NCI-H1105 (cell line): ENCODE data around the gene CSF2.

Source experiments
- DNase-seq: peaks from one replicate; lab custom pipeline; 2025; lab: John Stamatoyannopoulos, UW

Gene CSF2

DNA sequence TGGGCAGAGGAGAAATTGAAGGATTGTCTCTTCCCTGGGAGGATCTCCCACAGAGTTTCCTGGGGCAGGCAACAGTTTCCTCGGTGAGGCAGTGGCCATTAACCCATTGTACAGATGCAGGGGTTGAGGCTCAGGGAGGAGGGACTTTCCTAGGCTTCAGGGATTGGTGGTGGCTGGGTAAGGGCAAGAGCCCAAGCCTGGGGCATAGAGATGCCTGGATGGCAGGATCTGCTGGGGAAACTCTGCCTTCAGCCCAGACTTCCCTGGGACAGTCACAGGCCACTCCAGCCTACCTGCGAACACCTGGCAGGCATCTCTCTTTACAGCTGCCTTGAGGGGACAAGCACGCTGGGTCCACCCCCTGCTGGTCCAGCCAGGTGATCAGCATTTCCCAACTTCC lies 3.6 kb upstream of the CSF2 start:
- DNase-seq, result no peak

DNA sequence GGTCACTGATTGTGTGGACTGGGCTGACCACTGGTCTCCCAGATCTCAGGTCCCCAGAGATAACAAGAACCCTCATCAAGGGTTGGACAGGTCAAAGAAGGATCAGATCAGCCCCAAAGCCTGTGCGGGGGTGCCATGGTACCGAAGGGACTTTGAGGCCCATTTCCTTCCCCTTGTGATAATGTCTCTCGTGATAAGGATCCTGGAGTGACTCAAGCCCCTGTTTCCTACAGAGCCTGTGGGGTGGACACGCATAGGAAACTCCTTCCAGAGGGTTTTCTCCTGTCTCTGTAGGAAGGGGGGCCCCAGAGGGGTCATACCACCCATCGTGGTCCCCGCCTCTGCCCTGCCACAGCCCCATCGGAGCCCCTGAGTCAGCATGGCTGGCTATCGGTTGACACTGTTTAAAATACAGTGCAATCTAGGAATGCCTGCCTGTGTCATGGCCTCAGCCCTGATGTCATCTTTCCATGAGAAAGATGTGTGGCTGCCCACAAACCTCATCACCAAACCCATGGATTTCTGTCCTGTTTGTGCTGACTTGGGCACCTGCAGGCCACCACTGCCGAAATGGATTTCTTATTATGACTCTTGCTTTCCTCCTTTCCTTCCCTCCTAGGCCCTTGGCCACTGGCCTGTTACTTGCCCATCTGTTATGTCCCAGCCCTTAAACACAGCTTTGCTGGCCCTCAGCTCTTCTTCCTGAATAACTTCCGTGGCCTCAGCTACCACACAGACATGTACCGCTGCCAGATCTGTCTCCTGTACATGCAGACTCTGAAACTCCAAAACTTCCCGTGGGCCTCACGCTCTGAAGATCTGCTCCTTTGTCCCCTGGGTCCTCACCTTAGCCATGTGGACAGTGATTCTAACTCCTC lies 2.9 kb upstream of the CSF2 start:
- no peak for DNase-seq

DNA sequence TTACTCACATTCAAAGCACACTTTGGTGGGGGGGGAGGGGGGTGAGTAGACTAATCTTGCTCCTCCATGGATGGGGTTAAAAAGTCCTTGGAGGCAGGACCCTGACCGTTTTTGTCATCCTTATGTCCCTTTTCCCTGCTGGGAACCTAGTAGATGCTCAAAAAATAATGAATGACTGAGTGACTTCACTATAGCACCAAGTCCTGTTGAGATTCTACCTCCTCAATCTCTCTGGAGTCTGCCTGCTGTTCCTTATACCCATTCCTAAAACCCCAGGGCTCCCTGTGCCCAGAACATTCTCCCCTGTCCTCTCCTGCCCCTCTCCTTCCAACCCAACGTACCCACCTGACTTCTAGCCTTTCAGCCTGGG lies 2.3 kb upstream of the CSF2 start:
- no peak for DNase-seq

DNA sequence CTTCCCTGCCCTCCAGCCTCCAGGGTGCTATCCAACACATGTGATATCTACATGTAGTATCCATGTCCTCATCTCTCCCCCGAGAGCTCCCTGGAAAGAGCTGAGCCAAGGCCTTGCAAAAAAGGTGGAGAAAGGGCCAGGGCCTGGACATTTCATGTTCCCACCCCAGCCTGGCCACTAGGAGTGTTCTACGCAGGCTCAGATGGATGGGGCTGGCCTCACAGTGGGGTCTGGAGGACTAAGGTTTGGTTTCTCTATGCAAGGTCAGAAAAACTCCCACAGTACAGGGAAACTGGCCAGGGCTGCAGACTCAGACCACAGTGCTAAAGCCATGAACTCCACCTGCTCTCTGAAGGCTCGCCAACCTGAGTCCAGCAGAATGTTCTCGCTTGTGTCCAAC lies 1.5 kb upstream of the CSF2 start:
- DNase-seq, result no peak

DNA sequence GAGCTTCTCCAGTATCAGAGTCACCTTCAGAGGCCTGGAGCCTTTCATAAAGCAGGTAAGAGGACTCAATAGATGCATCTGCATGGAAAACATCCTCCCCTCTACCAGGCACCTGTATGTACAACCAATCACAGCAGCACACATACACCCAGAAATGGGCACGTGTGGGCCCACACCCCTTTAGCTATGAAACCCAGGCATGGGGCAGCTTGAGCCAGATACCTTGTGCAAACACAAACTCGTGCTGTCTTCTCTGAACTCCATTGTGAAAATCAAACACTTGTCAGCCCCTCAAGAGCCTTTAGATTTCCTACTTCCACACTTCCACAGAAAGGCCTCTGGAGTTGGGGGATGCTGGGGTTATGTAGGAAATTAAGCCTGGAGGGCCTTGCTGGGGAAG lies 1.1 kb upstream of the CSF2 start:
- no peak for DNase-seq

DNA sequence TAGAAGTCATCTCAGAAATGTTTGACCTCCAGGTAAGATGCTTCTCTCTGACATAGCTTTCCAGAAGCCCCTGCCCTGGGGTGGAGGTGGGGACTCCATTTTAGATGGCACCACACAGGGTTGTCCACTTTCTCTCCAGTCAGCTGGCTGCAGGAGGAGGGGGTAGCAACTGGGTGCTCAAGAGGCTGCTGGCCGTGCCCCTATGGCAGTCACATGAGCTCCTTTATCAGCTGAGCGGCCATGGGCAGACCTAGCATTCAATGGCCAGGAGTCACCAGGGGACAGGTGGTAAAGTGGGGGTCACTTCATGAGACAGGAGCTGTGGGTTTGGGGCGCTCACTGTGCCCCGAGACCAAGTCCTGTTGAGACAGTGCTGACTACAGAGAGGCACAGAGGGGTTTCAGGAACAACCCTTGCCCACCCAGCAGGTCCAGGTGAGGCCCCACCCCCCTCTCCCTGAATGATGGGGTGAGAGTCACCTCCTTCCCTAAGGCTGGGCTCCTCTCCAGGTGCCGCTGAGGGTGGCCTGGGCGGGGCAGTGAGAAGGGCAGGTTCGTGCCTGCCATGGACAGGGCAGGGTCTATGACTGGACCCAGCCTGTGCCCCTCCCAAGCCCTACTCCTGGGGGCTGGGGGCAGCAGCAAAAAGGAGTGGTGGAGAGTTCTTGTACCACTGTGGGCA lies 642 bp downstream of the CSF2 start:
- DNase-seq, result no peak

DNA sequence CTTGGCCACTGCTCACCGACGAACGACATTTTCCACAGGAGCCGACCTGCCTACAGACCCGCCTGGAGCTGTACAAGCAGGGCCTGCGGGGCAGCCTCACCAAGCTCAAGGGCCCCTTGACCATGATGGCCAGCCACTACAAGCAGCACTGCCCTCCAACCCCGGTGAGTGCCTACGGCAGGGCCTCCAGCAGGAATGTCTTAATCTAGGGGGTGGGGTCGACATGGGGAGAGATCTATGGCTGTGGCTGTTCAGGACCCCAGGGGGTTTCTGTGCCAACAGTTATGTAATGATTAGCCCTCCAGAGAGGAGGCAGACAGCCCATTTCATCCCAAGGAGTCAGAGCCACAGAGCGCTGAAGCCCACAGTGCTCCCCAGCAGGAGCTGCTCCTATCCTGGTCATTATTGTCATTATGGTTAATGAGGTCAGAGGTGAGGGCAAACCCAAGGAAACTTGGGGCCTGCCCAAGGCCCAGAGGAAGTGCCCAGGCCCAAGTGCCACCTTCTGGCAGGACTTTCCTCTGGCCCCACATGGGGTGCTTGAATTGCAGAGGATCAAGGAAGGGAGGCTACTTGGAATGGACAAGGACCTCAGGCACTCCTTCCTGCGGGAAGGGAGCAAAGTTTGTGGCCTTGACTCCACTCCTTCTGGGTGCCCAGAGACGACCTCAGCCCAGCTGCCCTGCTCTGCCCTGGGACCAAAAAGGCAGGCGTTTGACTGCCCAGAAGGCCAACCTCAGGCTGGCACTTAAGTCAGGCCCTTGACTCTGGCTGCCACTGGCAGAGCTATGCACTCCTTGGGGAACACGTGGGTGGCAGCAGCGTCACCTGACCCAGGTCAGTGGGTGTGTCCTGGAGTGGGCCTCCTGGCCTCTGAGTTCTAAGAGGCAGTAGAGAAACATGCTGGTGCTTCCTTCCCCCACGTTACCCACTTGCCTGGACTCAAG lies 1.5 kb downstream of the CSF2 start:
- no peak for DNase-seq

DNA sequence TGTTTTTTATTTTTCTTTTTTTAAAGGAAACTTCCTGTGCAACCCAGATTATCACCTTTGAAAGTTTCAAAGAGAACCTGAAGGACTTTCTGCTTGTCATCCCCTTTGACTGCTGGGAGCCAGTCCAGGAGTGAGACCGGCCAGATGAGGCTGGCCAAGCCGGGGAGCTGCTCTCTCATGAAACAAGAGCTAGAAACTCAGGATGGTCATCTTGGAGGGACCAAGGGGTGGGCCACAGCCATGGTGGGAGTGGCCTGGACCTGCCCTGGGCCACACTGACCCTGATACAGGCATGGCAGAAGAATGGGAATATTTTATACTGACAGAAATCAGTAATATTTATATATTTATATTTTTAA lies 2.1 kb downstream of the CSF2 start:
- no peak for DNase-seq

DNA sequence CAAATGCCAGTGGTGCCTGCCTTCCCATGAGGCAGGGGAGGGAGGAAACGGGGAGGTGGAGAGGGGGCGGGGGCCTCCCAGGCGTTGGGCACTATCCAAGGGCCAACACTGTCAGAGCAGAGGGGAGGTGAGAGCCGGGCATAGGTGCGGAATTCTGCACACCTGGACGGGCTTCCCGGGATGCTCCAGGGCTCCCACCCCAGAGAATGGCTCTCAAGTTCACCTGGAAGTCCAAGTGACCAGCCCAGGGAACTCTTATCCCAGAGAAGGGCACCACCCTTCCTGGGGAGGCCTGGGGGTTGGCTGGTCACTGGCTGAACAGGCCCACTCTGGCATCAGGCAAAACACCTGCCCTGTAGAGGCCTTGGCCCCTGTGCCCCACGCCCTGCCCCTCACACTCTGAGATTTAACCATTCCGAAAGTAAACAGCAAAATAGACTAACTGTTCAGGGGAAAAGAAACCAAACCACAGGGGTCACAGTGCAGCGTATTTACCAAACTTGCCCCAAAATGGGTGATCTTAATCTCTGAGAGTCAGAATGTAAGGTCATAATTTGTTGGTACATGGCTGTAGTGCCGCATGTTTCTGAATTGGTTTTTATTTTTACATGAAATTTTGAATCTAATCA lies 2.7 kb downstream of the CSF2 start:
- DNase-seq, result no peak

DNA sequence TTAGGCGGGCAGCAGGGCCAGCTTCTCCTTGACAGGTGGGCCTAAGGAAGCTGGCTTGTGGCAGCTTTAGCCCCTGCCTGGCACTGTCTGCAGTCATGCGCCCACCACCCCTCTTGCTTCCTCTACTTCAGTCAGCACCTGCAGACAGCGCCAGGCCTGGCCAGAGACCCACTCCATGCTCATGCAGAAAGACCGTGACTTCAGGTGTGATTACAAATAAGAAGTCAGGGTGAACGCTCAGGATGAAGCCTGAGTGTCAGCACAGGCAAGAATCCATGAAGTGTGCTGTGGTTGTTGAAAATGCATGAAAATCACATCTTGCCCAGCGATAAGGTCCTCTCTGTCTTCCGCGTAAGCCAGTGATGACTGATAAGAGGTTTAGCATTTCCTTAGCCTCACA lies 3.4 kb downstream of the CSF2 start:
- no peak for DNase-seq

DNA sequence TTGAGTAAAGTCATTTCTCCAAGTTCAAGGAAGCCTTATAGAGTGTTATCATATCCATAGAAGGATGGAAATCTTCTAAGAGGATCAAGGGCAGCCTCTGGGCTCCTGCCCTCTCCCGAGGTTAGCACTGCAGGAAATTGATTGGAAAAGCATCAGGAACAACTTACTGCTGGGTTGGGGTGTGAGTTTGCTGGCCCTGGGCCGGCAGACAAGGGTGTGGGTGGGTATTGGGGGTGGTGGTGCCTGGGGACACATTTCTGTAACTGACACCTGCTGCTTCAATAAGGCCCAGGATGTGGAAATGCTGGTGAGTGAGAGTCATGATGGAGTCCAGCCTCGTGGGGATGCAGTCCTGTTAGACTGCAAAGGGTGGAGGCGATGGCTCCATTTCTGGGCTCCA lies 5.5 kb downstream of the CSF2 start:
- no peak for DNase-seq

DNA sequence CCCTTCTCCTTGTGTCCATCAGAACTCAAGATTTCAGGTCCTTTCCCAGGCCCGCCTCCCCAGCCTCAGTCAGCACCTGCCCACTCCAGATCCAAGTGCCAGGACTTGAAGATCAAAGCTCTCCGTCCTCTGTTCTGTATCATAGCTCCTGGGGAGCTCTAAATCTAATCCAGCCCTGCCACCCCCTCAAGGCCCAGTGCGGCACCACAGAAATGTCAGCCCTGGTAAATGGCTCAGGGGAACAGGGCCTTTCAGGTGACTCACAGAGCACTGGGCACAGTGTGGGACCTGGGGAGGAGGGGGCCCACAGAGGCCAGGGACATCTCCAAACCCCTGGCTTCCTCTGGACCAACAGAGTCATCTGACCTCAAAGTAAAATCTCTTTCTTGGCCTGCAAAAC lies 6.0 kb downstream of the CSF2 start:
- DNase-seq, result no peak

DNA sequence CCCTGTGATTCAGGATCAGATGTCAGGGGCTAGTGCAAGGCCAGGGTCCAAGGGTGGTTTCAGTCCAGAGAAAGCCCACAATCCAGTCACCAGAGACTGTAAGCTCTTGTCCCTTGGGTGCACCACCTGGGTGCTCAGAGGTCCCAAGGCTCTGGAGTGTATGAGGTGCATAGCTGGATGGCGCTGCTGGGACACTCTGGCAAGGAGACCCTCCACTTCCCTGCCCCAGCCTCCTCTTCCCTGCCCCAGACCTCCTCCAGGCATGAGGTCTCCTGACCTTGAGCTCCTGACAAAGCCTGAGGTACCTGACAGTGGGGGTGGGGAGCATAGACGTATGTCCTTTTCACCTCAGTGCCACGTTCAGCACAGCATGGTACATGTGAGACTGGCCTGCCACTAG lies 7.0 kb downstream of the CSF2 start:
- DNase-seq, result no peak

DNA sequence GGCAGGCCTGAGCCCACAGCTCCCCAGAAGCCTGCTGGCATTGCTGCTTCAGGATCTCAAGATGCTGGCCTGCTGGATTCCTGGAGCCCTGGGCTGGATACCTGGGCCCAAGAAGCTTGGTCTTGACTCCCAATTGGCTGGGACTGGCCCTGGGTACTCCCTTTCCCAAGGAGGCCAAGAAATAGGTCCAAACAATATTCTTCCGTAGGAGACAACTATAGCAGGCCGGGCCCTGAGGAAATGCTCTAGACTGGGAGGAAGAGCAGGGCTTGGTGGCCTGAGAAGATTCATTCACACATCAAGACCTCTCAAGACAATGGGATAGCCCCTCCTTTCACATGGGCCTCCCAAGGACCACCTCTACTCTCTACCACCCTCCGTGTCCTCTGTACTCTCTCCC lies 7.9 kb downstream of the CSF2 start:
- DNase-seq, result no peak

DNA sequence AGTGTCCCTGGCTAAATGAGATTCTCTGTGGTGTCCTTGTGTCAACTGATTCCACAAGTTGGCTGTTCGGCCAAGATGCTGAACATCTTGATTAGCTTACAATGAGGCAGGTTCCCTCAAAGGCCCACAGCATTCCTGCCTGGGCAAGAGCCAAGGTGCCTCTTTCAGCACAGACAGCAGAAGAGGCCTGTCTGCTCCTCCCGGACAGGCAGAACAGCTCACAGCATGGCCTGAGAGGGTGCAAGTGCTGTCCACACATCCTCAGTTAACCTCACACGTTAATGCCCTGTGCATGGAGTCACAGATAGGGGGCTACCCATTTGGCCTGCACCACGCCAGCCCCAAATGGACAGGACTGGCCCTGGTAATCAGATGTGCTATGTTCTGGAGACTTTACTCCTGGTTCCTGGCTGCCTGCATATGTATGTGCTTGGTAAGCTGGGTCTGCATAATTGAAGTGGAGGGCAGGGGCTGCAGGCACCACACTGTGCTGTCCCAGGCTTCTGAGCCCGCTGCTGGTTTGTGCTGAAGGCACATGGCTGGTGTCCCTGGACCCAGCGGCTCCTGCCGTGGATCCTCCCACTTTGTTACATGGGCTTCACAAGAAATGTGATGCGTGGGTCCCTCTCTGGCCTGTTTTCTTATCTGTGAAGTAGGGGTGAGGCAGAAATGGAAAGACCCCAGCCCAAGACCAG lies 8.9 kb downstream of the CSF2 start:
- no peak for DNase-seq

DNA sequence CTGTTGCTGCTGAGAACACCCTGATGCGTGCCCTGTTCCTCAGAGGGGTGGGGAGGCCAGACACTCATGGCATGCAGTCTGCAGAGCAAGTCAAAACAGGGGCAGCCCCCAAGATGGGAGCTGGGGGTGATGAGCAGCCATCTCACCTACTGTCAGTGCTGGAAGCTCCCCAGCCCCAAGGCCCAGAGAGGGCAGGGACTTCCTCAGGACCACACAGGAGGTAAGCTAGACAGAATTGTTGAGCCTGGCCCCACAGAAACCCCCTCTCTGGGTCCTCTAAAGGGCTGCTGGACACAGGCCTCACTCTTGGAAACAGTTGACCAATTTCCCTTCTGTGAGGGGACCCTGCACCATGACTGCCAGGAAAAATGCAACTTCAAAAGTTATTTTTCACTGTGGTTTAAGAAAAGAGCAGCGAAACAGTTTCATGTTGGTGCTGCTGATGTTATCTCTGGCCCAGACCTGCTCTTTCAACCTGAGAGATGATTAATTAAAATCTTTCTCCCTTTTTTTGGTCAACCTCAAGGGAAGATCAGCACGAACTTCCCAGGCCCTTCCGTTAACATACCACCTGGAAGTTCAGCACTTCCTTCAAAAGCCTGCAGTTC lies 9.6 kb downstream of the CSF2 start:
- DNase-seq, result no peak

DNA sequence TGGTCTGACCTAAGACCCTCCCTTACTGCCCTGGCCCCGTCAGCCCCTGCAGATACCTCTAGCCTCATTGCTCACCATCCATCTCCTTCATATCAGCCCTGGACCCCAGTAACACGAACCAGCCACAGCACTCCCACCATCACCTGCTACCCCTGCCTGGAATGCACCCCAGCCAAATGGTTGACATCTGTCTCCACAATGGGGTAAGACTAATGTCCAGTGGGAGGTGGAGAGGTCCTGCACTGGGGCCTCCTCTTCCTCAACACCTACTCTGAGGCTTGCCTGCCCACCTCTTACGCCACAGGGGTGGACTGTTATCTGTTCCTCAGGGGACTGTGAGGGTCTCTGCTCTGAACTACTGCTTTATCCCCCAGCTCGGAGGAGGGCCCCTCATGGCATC lies 12.1 kb downstream of the CSF2 start:
- DNase-seq, result no peak

DNA sequence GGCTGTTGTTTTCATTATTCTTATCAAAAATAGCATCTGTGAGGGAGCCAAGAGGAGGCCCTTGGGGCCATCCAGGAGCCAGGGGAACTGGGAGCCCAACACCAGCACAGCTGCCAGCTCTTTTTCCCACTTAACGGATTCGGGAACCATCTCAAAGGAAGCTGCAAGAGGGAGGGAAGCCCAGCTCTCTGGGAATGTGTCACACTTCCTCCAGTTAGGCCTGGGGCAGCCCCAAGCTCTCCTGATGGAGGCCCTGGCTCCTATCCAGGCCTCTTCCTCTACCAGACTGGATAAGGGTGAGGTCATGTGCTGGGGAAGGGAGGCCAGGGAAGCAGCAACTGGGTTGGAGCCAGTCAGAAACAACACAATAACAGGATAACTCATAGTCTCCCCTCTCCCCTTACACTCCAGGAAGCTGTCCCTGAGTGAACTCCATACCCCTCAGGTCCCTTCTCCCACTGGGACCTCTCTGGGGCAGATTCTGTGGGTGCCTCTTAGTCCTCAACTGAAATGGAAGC lies 12.7 kb downstream of the CSF2 start:
- DNase-seq, result no peak

DNA sequence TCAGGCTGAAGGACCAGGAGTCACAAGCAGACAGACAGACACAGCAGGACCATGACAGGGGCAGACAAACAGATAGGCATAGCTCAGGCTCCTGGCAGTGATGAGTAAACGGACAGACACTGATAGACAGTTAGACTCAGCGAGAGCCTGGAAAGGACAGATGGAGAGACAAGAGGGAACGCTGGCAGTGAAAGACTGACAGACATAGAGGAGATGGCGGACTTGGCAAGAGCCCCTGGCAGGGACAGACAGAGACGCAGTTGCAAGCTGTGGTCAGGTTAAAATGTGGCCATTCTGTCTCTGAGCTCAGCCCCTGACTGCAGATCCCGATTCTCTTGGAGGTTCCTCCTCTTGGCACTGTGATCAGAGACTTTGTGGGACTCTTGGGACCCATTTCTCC lies 13.6 kb downstream of the CSF2 start:
- DNase-seq, result no peak

DNA sequence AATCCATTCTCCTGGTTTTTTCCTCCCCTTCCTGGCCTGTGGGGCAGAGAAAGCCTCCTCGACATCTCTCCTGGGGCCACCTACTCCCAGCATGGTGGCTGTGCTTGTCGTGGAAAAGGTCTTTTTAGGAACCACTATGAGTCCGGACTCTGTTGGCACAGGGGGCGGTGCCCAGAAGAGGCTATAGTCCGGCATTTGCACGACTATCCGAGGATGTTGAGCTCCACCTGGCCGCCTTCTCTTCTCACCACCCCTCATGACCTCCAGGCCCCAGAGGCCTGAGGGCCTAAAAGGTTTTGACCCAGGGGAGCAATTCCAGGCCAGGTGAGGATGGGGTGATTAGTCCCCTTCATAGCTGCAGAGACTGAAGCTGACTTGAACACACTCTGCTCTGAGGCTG lies 14.1 kb downstream of the CSF2 start:
- DNase-seq, result no peak

DNA sequence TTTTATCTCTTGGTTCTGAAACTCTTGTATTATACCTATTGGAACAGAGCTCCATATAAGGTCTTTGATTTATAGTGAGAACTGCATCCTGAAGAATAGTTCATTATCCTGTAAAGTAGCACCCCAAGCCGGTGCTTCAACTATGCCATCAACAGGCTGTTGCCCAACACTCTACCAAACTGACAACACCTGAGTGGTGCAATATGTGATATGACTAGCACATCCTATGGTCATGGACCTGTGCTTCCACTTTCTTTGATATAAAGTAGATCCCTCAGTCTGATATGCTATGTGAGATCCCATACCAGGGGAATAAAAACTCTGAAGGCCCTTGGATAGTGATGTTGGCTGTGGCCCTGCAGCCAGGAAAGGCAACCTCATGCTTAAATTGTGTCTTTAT lies 15.8 kb downstream of the CSF2 start:
- DNase-seq, result no peak
